HL-60 (cell line): Measurements from ENCODE around the gene KIF12.

Source experiments
- DNase-seq, 2 experiments: peaks; one replicate each; pipeline ENCODE4 v3.0.0-alpha.2; 2010 to 2020; ENCODE audit warnings: low read depth in 1 of 2, low spot score in 1 of 2
- H3K27ac ChIP-seq: fragments of 250-450 bp; sonication (Bioruptor Pico); replicated peaks from 2 replicates; pipeline ENCODE4 v1.5.1; 2020; ENCODE audit warnings: mild to moderate bottlenecking, moderate library complexity
- H3K27me3 ChIP-seq: fragments of 250-450 bp; sonication (Bioruptor Pico); 2 replicates; pipeline ENCODE4 v1.5.1; 2021; ENCODE audit warnings: mild to moderate bottlenecking, moderate library complexity; ENCODE audit not compliant: insufficient read depth, poor library complexity, severe bottlenecking
- H3K4me3 ChIP-seq: replicated peaks from 2 replicates; pipeline ENCODE4 v1.5.1; 2011; ENCODE audit warnings: mild to moderate bottlenecking, control low read depth, low read length; ENCODE audit not compliant: insufficient read depth
- CTCF ChIP-seq: IDR thresholded peaks from one replicate; pipeline ENCODE4 v1.5.1; 2011; ENCODE audit warnings: low read length, control low read depth, inconsistent platforms; ENCODE audit not compliant: insufficient read depth
- GABPA ChIP-seq: IDR thresholded peaks from 2 replicates; pipeline ENCODE4 v1.6.1; 2012; ENCODE audit warnings: low read depth
- POLR2AphosphoS5 ChIP-seq: IDR thresholded peaks from 2 replicates; pipeline ENCODE4 v1.6.1; 2012; ENCODE audit warnings: low read depth
- SPI1 ChIP-seq: IDR thresholded peaks from 2 replicates; pipeline ENCODE4 v1.6.1; 2012; ENCODE audit warnings: low read depth, mild to moderate bottlenecking, borderline replicate concordance
- TF ChIP-seq, protein P1 (sequence below): IDR thresholded peaks from 2 replicates; pipeline ENCODE4 v1.6.1; 2012; ENCODE audit warnings: low read depth; ENCODE audit not compliant: insufficient replicate concordance

The KIF12 gene

DNA sequence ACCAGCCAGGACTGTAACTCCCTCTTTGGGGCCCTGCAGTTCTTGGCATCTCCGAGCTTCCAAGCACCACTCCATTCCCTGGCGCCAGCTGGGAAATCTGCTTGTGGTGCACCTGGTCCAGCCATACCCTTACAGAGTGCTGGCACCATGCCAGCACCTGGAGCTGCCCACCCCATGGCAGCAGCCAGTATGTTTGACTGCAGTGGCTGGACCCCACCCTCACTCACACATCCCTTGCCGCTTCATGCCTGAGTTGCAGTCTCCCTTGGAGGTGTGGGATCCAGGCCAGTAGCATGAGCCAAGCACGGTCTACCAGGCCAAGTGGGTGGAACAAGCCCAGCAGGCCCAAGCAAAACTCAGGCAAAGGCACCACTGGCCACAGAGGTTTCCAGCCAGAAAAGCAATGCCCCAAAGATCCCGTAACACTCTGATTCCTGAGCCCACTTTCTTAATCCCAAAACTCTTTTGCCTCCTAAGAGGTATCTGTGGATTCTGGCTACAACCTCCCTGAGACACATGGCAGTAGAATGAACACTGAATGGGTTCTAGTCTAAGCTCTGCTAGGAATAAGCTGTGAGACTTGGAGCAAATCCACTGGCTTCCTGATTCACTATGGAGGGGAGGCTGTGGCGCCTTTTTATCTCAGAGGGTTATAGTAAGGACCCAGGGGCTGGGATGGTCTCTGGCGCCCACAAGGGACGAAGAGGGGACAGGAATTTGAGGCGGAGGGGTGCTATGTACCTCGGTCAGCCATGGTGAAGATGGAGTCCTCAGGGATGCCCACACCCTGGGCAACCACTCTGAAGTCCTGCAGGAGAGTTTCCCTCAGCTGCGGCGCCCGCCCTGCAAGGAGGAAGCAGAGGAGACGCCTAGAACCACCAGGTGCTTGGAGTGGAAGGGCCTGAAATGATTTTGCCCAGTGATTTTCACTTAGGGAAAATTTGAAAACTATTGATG is 26.6 kb downstream of the KIF12 start:
- TF ChIP-seq POLR2AphosphoS5 (no peak), GABPA (no peak), SPI1 (no peak), CTCF (no peak)
- TF ChIP-seq, protein P1, sequence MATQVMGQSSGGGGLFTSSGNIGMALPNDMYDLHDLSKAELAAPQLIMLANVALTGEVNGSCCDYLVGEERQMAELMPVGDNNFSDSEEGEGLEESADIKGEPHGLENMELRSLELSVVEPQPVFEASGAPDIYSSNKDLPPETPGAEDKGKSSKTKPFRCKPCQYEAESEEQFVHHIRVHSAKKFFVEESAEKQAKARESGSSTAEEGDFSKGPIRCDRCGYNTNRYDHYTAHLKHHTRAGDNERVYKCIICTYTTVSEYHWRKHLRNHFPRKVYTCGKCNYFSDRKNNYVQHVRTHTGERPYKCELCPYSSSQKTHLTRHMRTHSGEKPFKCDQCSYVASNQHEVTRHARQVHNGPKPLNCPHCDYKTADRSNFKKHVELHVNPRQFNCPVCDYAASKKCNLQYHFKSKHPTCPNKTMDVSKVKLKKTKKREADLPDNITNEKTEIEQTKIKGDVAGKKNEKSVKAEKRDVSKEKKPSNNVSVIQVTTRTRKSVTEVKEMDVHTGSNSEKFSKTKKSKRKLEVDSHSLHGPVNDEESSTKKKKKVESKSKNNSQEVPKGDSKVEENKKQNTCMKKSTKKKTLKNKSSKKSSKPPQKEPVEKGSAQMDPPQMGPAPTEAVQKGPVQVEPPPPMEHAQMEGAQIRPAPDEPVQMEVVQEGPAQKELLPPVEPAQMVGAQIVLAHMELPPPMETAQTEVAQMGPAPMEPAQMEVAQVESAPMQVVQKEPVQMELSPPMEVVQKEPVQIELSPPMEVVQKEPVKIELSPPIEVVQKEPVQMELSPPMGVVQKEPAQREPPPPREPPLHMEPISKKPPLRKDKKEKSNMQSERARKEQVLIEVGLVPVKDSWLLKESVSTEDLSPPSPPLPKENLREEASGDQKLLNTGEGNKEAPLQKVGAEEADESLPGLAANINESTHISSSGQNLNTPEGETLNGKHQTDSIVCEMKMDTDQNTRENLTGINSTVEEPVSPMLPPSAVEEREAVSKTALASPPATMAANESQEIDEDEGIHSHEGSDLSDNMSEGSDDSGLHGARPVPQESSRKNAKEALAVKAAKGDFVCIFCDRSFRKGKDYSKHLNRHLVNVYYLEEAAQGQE = no peak
- H3K4me3 ChIP-seq = no peak overlapping the region
- no peaks in the 10 kb centered on the region for H3K27me3 ChIP-seq
- H3K27ac ChIP-seq = no peak overlapping the region
- no peak for DNase-seq

GRCh38 chr9:114071197-114071795 is 27.8 kb downstream of the KIF12 start:
- Histone ChIP-seq H3K27ac (no peak overlapping the region), H3K4me3 (no peak overlapping the region), H3K27me3 (no peaks in the 10 kb centered on the region)
- TF ChIP-seq, protein P1 = no peak
- TF ChIP-seq CTCF (no peak), SPI1 (no peak), GABPA (no peak)
- DNase-seq = no peak

GRCh38 chr9:114070188-114071103 is 28.6 kb downstream of the KIF12 start:
- no peaks in the 10 kb centered on the region for H3K27me3 ChIP-seq
- H3K27ac ChIP-seq = no peak overlapping the region
- H3K4me3 ChIP-seq = no peak overlapping the region
- DNase-seq = no peak
- TF ChIP-seq, protein P1 = no peak
- no peak for TF ChIP-seq GABPA
